HG03045 (cell line): ENCODE data around the gene SPINK1.
"Not testable (repeated sequence)": the region's sequence is repeated elsewhere in the genome, so short reads cannot be mapped to it uniquely, and the experiment has no call there.

Source experiments
- ATAC-seq: cut with Tn5 transposase; IDR thresholded peaks from one replicate; pipeline ENCODE4 v1.9.1; 2021; ENCODE audit warnings: mild to moderate bottlenecking, moderate library complexity; ENCODE audit not compliant: unreplicated experiment

SPINK1 gene

DNA sequence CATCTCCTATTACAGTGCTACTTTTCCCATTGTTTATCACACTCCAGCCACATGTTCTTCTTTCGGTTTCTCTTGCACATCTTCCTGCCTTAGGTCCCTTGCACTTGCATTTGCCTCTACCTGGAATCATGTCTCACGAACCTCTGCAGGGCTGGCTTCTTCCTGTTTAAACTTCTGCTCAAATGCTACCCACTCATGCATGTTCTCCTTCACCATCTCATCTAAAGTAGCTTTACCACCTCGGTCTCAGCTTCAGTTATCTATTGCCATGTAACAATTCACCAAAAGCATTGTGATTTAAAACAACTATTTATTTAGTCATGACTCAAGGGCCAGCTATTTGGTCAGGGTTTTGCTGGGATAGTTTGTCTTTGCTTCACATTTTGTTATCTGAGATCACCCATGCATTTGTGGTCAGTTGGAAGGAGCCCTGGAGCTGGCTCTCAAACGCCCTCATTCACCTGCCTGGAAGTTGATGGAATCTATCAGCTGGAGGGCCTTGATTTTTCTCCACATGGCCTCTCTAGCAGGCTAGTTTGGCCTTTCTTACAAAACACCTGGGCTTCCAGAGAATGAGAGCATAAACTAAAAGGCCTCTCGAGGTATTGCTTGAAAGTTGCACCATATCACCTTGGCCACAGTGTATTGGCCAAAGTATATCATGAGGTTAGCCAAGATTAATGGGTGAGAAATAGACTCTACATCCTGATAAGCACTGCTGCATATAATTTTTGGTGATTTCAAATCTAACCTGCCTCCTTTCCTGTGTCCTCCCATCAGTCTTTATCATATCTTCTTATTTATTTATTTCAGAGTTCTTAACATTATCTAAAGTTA is 21.4 kb downstream of the SPINK1 start:
- ATAC-seq, result no peak

DNA sequence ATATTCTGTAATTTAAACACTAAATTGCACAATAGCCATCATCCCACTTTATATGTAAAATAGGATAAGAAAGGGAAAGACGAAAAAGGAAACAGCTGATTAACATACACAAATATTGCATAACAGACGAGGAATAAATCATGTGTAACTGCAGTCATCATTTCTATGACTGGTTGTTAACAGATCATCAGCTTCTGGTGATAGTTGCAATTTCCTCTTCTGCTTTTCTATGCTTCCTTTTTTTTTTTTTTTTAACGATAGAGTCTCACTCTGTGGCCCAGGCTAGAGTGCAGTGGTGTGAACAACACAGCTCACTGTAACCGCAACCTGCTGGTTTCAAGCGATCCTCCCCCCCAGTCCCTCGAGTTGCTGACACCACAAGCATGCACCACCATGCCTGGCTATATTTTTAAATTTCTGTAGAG is 26.4 kb downstream of the SPINK1 start:
- ATAC-seq, result peak; percentile 78

DNA sequence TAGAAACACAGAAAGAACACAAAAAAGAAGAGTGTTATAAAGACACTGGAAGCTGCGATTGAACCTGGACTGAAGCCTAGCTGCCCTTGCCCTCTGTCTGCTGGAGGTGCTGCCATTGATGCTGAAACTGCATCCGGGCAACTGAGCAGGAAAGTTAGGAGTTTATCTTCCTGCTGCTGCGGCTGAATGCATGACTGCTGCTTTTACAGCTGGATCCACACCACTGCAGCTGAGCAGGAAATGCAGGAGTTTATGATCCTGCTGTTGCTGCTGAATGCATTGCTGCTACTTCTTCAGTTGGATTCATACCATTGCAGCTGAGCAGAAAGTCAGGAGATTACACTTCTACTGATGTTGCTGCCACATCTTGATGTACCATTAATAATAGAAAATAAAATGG is 27.1 kb downstream of the SPINK1 start:
- no peak for ATAC-seq

DNA sequence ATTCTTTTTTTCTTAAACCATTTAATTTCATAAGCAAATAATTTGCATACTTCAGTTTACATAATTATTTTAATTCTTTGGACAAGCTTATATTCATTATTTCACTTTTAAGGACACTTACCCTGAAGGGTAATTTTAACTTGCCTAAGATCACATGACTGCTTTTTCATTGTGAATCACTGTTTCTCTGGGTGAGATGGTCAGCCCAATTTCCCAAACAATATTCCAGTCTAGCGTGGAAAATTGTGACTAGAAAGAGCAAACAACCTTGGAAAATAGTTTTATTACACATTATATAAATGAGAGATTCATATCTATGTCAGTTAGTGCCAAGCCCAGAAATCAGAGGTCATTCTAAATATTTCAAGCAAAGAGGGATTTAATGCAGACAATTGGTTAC is 27.5 kb downstream of the SPINK1 start:
- ATAC-seq, result no peak

DNA sequence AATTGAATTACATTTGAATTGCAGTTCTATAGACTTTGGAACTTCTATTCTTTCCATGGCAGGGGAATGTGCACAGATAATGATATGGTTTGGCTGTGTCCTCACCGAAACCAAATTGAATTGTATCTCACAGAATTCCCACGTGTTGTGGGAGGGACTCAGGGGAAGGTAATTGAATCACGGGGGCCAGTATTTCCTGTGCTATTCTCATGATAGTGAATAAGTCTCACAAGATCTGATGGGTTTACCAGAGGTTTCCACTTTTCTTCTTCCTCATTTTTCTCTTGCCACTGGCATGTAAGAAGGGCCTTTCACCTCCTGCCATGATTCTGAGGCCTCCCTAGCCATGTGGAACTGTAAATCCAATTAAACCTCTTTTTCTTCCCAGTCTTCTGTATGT is 28.3 kb downstream of the SPINK1 start:
- not testable (repeated sequence) for ATAC-seq

DNA sequence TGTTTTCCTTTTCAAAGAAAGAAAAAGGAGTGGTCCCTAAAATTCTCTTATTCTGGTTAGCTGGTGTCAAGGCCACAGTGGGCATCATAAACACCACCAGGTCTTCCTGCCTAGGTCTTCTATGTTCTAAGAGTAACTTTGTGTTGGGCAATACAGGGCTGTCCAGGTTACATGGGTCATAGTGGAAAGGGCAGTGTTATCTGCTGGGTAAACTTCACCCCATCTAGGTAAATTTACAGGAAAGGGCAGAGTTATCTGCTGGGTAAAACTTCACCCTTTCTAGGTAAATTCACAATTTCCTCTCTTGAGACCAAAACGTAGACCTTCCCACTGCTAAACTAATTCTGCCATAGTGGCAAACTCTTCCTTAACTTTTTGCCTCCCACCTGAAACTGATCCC is 30.0 kb downstream of the SPINK1 start:
- no peak for ATAC-seq

DNA sequence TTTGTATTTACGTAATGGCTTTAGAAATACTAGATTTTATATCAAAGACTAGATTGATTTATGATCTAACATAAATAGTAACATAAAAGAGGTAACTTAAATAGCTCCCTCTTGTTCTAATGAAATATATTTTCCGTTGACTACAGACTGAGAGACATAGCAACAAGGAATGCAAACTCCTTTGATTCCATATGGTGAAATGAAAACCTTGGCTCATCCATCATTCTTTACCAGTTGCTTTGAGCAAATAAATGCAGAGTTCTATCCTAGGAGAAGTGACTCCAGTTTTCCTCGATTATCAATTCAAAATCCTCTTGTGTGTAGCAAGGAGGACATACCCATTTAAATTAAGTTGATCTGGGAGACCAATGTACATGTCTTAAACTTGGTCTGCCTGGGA is 31.0 kb downstream of the SPINK1 start:
- ATAC-seq, result no peak

DNA sequence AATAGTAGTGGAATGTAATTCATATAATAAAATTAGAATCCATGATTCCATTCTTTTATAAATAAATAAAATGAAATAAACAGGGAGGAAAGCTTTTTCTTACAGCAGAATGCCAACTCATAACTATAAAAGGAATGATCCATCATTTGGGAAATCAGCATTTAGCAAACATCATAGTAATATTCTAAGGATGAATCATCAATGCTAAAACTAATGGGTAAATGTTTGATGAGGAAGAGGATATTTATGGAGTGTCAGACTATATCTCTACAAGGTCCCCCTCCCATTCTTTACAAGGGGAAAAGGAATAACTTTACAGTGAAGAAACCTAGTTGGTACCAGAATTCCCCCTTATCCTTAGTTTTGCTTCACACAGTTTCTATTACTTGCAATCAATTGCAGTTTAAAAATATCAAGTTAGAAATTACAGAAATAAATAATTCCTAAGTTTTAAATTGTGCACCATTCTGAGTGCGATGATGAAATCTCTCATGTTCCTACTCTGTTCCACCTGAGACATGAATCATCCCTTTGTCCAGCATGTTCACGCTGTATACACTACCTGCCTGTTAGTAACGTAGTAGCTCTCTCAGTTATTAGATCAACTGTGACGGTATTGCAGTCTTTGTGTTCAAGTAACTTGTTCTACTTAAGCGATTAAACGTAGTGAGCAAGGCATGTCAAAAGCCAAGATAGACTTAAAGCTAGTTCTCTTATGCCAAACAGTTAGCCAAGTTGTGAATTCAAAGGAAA is 34.7 kb downstream of the SPINK1 start:
- ATAC-seq, result no peak

DNA sequence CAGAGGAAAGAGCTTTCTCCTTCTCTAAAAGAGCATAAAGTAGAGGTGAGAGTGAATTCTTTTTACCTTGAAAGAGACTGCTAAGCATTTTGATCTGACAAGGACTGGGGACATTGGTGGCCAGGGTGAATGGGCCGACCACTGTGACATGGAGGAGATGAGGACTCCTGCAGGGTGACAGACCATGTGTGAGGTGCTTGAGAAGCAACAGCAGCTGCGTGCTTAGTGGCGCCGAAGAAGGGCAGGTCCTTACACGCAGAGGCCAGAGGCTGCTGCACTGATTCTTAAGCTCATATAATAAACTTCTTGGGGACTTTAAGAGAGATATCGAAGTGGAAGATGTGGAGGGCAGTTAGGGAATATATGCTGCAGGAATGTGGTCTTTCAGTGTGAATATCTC is 40.3 kb downstream of the SPINK1 start:
- ATAC-seq, result no peak

DNA sequence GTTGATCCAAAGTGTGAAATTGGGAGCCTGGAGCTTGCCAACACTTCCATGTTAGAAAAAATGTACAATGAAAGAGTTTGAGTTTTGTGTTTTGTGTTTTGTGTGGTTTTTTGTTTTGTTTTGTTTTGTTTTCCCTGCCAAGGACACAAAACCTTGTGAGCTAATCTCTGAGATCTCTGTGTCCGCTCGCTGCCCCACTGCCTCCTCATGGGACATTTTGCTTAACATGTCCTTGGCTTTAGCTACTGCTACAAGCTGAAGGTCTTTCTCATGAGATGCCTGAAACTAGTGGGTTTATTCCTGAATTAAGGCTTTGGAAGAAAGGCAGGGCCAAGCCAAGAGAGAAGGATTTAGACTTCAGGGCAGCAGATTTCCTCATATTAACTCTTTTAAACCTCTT is 41.7 kb downstream of the SPINK1 start:
- ATAC-seq, result no peak

DNA sequence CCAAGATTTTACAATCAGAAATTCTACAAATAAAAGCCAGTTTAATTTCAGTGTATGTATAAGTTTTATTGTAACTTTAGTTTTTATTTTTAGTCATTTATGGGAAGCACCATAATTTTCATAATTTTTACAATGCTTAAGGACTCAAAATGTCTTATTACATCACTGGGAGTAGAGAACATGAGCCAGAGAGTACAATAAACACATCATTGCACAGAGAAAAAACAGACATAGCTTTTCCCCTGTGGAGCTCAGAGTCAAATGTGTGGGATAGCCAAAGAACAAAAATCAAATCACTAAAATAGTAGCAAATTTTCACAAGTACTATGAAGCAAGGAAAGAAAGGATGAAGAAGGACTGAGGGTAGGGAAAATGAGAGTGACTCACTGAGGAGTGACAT is 43.4 kb downstream of the SPINK1 start:
- no peak for ATAC-seq

DNA sequence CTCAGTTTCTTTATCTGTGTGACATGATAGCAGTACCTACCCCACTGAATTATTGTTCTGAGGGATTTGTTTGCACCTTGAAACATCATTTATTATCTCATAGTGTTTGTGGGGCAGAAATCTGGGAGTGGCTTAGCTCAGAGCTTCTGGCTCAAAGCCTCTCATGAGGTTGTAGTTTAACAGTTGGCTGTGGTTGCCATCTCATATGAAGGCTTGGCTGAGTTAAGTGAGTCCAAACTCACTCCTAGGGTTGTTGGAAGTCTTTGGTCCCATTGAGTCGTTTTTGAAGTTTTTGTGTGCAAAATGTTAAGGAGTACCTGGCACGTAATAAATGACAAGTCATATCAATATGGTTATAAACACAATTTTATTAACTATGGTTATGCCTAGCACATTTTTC is 45.3 kb downstream of the SPINK1 start:
- no peak for ATAC-seq

DNA sequence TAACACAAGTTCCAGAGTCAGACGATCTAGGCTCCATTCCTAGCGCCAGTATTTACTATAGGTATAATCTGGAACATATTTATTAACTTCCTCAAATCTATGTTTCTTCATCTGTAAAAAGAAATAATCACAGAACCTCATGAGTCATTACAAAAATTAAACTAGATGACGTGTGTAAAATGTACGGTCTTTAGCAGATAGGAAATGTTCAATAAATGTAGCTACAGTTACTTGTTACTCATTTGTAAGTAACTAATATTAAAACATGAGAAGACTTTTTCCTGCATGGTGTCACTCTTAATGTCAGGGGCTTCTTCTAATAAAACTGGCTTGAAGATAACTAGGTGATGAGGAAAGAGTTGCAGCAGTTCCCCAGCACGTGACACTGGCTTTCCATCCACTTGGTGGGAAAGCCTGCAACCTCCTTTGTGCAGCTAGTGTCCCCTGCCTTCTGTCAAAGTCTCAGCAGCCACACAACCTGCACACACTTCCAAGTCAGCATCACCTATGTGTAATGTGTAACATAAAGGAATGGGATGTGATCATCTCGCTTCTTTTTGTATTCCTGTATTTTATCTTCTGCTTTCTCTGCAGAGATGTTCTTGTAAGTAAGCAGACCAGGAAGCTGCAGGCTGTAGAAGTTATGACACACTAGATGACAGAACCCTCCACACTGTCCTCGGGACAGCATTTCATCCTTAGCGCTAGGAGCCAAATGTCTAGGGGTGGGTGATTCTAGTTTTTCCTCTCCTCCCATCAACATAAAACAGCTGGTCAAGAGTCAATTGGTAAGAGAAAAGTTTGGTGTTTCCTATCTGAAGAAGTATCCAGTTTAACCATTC is 47.1 kb downstream of the SPINK1 start:
- ATAC-seq, result no peak

DNA sequence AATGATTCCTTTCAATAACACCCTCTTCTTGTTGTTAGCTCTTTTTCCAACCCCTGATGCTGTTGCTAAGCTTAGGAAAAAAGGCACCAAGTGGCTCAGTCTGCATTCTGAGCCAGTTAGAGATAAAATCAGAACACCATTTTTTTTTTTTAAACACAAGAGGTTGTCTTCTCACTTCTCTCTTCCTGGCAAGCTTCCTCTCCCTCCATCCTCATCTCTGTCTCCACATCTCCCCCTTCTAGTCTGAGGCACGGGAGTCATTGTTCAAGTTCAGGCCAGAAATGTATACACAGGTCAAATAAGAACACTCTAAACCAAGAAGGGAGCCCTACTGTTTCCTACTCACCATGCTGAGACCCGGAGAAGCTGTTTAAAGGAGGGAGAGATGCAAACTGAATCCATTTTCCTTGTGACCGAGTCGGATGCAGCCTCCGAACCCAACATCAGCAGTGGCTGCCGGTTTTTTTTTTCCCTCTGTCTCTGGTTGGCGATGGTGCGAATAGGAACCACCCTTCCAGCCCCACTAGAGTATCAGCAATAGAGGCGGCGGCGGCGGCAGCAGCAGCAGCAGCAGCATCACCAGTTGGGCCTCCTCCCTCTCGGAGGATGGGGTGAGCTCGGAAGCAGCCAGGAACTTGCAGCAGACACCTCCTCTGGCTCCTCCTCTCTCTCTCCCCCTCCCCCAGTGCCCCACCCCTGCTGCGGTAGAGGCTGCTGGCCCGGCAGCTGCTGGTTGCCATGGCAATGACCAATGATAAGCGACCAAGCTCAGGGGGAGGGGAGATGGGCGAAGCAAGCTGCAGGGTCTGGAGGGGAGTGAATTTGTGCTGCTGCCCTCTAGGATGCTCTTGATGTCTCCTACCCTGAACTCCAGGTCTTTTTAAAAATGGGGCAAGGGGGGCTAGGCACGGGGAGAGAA is 49.1 kb downstream of the SPINK1 start, which contains the start of gene JAKMIP2:
Gene JAKMIP2, minus strand, starts transcription at position 619 of the 919 bp plus-strand sequence. CDS start 110,922 bp downstream, outside the sequence.
- ATAC-seq, result peak; percentile 86

DNA sequence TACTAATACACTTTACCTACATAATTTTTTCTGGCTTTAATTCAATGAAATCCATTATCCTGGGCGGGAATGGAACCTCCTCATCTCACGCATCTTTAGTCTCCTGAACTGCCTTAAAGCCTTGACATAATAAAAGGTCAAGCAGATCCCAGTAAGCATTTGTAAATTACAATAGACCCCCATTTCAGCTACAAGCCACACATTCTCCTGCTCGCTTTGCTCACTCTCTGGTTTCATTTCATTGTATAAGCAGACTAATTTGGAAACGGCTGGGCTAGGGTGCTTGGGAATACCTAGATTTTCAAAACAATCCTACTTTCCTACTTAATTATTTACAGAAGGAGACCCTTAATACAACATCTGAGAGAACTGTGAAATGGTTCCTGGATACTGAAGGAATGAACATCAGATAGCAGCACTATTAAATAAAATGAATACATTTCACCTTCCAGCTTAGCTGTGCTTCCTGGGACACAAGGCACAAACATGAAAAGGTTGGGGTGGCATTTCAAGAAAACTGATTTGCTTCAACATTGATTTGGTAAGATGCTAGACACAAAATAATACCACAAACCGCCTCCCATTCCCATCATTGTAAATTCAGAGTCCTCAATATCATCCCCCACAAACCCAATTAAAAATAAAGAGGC is 50.4 kb downstream of the SPINK1 start:
- no peak for ATAC-seq

DNA sequence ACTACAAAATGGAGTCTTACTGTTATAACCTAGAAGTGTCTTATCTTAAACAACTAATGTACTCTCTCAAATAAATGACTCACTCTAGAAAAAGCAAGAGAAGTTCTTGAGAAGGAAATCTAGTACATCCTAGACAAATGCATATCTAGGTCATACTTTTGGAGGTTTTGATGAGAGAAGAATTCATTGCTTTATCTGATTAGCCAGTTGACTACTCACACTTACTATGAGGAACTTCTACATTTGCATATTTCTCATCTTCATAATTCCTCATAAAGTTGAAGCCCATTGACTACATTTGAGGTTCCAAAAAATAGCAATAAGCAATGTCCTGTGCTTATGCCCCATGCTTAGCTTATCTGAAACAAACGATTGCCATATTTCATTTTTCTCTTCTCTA is 51.8 kb downstream of the SPINK1 start:
- no peak for ATAC-seq

DNA sequence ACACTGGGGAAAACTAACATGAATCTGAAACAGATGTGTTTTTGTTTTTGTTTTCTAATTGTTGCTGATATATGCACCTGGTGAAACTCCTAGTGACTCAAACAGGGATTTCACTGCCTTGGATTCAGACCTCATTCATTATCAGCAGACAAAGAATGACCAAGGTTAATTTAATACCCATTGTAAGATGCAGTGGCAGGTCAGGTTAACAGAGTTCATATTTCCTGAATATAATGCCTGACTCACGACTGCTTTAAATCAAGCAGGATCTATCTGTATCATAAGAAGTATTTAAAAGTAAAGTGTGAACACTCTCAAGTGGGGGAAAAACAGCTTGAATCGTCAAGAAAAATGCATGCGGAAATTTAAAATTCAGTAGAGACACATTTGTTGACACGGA is 54.5 kb downstream of the SPINK1 start:
- ATAC-seq, result no peak
